Astrocyte of the cerebellum (primary cell): ENCODE results near the gene GHR.

ENCODE experiments used
- DNase-seq: peaks from one replicate; pipeline ENCODE4 v3.0.0-alpha.2; 2011; ENCODE audit warnings: low read depth
- H3K4me3 ChIP-seq: 2 replicates; pipeline ENCODE4 v1.5.1; 2011; ENCODE audit warnings: mild to moderate bottlenecking, low read depth, low read length, moderate library complexity
- in situ Hi-C: cut with HindIII; loops from 2 replicates; pipeline ENCODE4 v1.10.0; 2017; ENCODE audit warnings: low sequenced_read_pairs
- TF ChIP-seq, protein P1 (sequence below): IDR thresholded peaks from 2 replicates; pipeline ENCODE4 v1.5.1; 2012; ENCODE audit warnings: low read length, low read depth, moderate library complexity, mild to moderate bottlenecking; ENCODE audit errors: missing control alignments

The GHR gene

DNA sequence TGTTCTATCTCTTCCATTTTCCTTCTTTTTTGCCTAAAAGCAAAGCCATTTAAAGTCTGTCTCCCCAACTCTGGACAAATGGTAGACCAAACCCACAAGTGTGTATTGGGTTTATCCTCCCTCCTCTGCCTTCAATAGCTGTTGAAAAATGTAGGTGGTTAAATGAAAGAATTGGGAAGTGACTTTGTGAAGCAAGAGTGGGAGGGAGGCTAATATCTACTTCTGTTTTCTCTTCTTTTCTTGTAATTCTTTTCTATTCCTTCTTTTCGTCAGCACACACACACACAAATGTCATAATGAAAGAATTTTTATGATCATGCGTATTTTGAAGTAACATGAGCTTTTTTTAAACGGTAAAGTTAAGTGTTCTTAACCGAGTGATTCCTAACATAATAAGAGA is 337.2 kb downstream of the GHR start:
- DNase-seq = no peak
- H3K4me3 ChIP-seq = no peak overlapping the region
- in situ Hi-C loops = no loop called here
- TF ChIP-seq, protein P1, sequence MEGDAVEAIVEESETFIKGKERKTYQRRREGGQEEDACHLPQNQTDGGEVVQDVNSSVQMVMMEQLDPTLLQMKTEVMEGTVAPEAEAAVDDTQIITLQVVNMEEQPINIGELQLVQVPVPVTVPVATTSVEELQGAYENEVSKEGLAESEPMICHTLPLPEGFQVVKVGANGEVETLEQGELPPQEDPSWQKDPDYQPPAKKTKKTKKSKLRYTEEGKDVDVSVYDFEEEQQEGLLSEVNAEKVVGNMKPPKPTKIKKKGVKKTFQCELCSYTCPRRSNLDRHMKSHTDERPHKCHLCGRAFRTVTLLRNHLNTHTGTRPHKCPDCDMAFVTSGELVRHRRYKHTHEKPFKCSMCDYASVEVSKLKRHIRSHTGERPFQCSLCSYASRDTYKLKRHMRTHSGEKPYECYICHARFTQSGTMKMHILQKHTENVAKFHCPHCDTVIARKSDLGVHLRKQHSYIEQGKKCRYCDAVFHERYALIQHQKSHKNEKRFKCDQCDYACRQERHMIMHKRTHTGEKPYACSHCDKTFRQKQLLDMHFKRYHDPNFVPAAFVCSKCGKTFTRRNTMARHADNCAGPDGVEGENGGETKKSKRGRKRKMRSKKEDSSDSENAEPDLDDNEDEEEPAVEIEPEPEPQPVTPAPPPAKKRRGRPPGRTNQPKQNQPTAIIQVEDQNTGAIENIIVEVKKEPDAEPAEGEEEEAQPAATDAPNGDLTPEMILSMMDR = no peak

DNA sequence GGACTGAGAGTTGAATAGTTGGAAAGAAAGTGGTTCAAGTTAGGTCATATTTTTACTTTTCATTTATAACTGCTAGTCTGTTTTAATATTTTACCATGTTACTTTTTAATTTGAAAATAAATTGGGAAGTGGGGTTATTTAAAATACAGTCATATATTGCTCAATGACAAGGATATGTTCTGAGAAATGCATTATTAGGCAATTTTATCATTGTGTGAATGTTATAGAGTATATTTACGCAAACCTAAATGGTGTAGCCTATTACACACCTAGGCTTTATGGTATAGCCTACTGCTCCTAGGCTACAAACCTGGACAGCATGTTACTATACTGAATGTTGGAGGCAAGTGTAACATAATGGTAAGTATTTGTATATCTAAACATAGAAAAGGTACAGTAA is 338.6 kb downstream of the GHR start:
- DNase-seq = no peak
- in situ Hi-C loops = no loop called here
- H3K4me3 ChIP-seq = no peak overlapping the region
- TF ChIP-seq, protein P1 = no peak

DNA sequence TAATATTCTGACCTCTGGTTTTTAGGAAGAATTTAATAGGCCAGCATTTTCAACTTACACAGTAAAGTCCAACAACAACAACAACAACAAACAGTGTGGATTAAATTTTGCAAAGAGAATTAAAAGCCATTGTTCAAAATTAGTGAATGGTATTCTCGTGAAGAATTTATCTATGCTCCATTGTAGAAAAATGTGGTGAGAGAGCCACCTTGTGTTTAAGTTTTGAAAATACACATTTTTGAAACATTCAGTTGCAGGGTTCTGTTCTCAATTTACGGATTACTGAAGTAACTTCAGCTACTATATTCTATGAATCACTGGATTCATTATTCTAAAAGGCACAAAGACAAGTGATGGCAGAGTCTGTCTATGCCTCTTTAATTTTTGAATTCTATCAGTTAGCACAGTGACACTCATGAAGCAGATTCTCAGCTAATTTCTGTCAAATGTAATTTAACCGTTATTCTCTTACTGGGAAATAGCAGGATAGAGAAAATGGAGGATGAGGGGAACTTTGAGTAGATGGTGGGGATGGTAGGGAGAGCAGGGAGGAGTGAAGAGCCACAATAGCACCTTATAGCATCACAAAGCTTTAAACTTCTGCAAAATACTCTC is 344.4 kb downstream of the GHR start:
- H3K4me3 ChIP-seq = no peak overlapping the region
- TF ChIP-seq, protein P1 = peak; percentile 16
- in situ Hi-C loops = no loop called here
- peak; percentile 20 for DNase-seq

DNA sequence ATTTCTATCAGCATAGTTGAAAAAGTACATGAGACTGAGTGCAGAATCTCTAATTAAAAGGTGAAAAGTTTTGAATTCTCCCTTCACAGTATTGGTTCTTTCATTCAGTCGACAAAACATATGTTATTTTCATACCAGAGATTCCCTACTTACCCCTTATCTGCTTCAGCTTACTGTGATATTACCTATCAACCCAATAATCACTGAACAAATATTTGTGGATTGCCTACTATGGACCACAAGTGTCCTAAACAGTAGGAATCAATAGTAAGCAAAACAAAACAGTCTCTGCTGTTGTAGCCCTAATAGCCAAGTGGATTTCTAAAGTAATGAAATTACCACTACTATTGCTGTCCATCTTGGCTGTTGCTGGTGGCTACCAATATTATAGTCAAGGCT is 344.9 kb downstream of the GHR start:
- no peak overlapping the region for H3K4me3 ChIP-seq
- TF ChIP-seq, protein P1 = no peak
- in situ Hi-C loops = no loop called here
- DNase-seq = no peak

DNA sequence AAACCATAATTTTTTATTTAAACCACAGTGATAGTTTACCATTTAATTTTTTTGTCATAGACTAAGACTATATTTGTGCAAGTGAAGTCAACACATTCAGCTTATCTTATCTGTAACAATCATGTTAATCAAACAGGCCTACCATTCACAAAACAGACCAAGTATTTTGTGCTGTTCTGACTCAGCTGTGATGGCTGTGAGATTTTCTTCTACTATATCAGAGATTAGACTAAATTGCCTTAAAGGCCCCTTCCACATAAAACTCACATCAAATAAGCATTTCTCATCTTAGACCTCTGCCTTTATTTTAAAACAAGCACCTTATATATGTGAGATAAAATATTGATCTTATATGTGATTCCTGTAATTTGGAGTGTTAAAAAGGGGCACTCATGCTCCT is 346.8 kb downstream of the GHR start:
- TF ChIP-seq, protein P1 = no peak
- DNase-seq = no peak
- no peak overlapping the region for H3K4me3 ChIP-seq
- in situ Hi-C loops = no loop called here
